ENCODE measurements around the gene ERI3.

- TF ChIP-seq, protein P1, sequence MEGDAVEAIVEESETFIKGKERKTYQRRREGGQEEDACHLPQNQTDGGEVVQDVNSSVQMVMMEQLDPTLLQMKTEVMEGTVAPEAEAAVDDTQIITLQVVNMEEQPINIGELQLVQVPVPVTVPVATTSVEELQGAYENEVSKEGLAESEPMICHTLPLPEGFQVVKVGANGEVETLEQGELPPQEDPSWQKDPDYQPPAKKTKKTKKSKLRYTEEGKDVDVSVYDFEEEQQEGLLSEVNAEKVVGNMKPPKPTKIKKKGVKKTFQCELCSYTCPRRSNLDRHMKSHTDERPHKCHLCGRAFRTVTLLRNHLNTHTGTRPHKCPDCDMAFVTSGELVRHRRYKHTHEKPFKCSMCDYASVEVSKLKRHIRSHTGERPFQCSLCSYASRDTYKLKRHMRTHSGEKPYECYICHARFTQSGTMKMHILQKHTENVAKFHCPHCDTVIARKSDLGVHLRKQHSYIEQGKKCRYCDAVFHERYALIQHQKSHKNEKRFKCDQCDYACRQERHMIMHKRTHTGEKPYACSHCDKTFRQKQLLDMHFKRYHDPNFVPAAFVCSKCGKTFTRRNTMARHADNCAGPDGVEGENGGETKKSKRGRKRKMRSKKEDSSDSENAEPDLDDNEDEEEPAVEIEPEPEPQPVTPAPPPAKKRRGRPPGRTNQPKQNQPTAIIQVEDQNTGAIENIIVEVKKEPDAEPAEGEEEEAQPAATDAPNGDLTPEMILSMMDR (IDR thresholded peaks at IDR 0.05), result no peak
- TF ChIP-seq EZH2phosphoT487 (IDR thresholded peaks at IDR 0.05), result no peak
- no peak for TF ChIP-seq EZH2 (IDR thresholded peaks at IDR 0.05)
Observed at GRCh38 chr1:44275991-44276405, 79.1 kb downstream of the ERI3 start.
